Measurements from ENCODE around the gene PLA2G6. TPM values are rescaled to one million over a fixed set of nuclear protein-coding genes. Genes with fewer than 3 reads are reported as not detected.

The PLA2G6 gene
- total and polyA plus RNA-seq, 2 of the 13 experiments (the other 11 are each of a cell fraction or from before 2014, with no cell fraction given): 4.8 to 11.5 TPM

DNA sequence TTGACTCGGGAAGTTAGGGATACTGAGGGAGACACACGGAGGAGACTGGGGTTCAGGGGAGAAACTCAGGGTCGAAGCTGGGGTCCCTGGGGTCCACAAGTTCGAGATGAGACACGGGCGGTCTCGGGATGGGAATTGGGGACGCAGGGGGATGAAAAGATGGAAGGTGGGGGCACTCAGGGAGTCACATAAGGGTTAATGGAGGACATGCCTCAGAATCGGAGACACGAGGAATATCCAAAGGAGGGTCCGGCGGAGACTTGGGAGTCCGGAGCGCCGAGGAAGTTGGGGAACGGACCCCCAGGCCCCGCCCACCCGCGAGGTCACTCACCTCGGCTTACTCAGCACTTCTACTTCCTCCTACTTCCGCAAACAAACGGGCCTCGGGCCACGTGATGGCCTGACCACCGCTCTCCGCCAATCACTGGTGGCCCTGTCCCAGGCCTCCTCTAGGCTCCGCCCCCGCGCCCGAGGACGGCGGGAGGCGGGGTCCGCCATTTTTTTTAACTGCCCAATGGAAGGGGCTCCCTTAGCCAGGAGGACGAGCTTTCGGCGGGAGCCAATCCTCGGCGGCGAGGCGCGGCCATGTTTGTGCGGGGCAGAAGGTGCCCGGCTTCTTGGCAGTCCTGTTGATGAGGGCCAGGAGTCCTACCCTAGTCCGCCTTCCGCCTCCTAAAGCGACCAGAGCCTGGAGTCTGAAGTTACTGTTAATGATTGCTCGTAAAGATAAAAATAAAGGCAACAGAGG is at the start of gene PLA2G6 (continued):
- TF ChIP-seq, protein P1, sequence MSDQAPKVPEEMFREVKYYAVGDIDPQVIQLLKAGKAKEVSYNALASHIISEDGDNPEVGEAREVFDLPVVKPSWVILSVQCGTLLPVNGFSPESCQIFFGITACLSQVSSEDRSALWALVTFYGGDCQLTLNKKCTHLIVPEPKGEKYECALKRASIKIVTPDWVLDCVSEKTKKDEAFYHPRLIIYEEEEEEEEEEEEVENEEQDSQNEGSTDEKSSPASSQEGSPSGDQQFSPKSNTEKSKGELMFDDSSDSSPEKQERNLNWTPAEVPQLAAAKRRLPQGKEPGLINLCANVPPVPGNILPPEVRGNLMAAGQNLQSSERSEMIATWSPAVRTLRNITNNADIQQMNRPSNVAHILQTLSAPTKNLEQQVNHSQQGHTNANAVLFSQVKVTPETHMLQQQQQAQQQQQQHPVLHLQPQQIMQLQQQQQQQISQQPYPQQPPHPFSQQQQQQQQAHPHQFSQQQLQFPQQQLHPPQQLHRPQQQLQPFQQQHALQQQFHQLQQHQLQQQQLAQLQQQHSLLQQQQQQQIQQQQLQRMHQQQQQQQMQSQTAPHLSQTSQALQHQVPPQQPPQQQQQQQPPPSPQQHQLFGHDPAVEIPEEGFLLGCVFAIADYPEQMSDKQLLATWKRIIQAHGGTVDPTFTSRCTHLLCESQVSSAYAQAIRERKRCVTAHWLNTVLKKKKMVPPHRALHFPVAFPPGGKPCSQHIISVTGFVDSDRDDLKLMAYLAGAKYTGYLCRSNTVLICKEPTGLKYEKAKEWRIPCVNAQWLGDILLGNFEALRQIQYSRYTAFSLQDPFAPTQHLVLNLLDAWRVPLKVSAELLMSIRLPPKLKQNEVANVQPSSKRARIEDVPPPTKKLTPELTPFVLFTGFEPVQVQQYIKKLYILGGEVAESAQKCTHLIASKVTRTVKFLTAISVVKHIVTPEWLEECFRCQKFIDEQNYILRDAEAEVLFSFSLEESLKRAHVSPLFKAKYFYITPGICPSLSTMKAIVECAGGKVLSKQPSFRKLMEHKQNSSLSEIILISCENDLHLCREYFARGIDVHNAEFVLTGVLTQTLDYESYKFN (CRISPR knock-in tag; conservative IDR thresholded peaks at IDR 0.05): peak; percentile 37; the same call in 1 of the 2 replicates
- no peak for TF ChIP-seq ZBTB38 (CRISPR knock-in tag; IDR thresholded peaks at IDR 0.05)
- no peak for TF ChIP-seq NFAT5 (CRISPR knock-in tag; IDR thresholded peaks at IDR 0.05)
- peak; percentile 52 for TF ChIP-seq ZFY (CRISPR knock-in tag; IDR thresholded peaks at IDR 0.05)
- TF ChIP-seq RXRB (CRISPR knock-in tag; IDR thresholded peaks at IDR 0.05; ENCODE audit: borderline replicate concordance): peak; percentile 73; the same call in 1 of the 2 replicates
- TF ChIP-seq, protein P2, sequence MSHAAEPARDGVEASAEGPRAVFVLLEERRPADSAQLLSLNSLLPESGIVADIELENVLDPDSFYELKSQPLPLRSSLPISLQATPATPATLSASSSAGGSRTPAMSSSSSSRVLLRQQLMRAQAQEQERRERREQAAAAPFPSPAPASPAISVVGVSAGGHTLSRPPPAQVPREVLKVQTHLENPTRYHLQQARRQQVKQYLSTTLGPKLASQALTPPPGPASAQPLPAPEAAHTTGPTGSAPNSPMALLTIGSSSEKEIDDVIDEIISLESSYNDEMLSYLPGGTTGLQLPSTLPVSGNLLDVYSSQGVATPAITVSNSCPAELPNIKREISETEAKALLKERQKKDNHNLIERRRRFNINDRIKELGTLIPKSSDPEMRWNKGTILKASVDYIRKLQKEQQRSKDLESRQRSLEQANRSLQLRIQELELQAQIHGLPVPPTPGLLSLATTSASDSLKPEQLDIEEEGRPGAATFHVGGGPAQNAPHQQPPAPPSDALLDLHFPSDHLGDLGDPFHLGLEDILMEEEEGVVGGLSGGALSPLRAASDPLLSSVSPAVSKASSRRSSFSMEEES (CRISPR knock-in tag; IDR thresholded peaks at IDR 0.05): 0 out of 2 replicates have a peak, but pooled peaks have one; percentile 17
- no peak for TF ChIP-seq HOXD1 (CRISPR knock-in tag; IDR thresholded peaks at IDR 0.05)
- TF ChIP-seq ZNF460 (CRISPR knock-in tag; IDR thresholded peaks at IDR 0.05; ENCODE audit: borderline replicate concordance): no peak
- no peak for TF ChIP-seq ZNF549 (CRISPR knock-in tag; IDR thresholded peaks at IDR 0.05)
- peak; percentile 9; the same call in 1 of the 2 replicates for TF ChIP-seq REPIN1 (CRISPR knock-in tag; IDR thresholded peaks at IDR 0.05; ENCODE audit: borderline replicate concordance, low read depth)
- TF ChIP-seq MYNN (CRISPR knock-in tag; IDR thresholded peaks at IDR 0.05; ENCODE audit: low read depth): no peak
- no peak for TF ChIP-seq ZBTB25 (CRISPR knock-in tag; IDR thresholded peaks at IDR 0.05)
- no peak for TF ChIP-seq SP1 (IDR thresholded peaks at IDR 0.05)
- peak; percentile 66 for TF ChIP-seq SP1 (CRISPR knock-in tag; IDR thresholded peaks at IDR 0.05)
- TF ChIP-seq HIC2 (CRISPR knock-in tag; IDR thresholded peaks at IDR 0.05; ENCODE audit: low read depth): no peak
- TF ChIP-seq SALL2 (CRISPR knock-in tag; IDR thresholded peaks at IDR 0.05): no peak
